VCaP (cell line): ENCODE data around the gene PPIG.

Source experiments
- H3K27ac ChIP-seq: fragments of 450-650 bp; 2 replicates; pipeline ENCODE4 v1.5.1; 2017
- CTCF ChIP-seq: fragments of 450-650 bp; conservative IDR thresholded peaks from 2 replicates; pipeline ENCODE4 v1.5.1; 2017; ENCODE audit warnings: mild to moderate bottlenecking, moderate library complexity

Gene PPIG

GRCh38 chr2:169640104-169640503, 56.0 kb downstream of the PPIG start:
- no peak overlapping the region for H3K27ac ChIP-seq
- TF ChIP-seq CTCF = no peak

GRCh38 chr2:169641464-169641863, 57.3 kb downstream of the PPIG start:
- H3K27ac ChIP-seq = no peak overlapping the region

DNA sequence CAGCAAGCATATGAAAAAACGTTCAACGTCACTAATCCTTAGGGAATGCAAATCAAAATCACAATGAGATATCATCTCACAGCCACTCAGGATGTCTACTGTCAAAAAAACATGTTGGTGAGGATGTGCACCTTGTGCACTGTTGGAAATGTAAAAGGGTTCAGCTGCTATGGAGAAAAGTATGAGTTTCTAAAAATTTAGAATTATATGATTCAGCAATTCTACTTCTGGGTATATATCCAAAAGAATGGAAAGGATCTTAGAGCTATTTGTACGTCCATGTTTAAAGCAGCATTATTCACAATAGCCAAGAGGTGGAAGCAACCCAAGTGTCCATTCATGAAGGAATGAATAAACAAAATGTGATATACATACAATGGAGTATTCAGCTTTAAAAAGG, 60.0 kb downstream of the PPIG start:
- TF ChIP-seq CTCF = no peak
- H3K27ac ChIP-seq = no peak overlapping the region

More at GRCh38 chr2:169641464-169641863, 57.3 kb downstream of the PPIG start:
- no peak for TF ChIP-seq CTCF

DNA sequence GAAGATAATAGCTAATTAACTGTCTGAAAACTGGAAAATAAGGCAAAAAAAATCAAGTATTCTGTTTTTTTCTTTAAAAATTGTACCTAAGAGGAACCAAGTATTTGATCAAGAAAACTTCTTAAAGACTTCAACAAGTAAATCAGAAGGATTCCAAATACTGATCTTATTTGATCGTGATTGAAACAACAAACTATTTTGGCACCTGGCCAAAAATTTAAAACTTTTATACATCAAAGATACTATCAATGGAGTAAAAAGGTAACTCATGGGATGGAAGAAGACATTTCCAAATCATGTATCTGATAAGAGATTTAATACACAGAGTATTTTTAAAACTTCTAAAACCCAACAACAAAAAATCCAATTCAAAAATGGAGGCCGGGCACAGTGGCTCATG, 63.3 kb downstream of the PPIG start:
- H3K27ac ChIP-seq = no peak overlapping the region
- no peak for TF ChIP-seq CTCF

GRCh38 chr2:169649278-169649677, 65.1 kb downstream of the PPIG start:
- no peak overlapping the region for H3K27ac ChIP-seq
- no peak for TF ChIP-seq CTCF

DNA sequence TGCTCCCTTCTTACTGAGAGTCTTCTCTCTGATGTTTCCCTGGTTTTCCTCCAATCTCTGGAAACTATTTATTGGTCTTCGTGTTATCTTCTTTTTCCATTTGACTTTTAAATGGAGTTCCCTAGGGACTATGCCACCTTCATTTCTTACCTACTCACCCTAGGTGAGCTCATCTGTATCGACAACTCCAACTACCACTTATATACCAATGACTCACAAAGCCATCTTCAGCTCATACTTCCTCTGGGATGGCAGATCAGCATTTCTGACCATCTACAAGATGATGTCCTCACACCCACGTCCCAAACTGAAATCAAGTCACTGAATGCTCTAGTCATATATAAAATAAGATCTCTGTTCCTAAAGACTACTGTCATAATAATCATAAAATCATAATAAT, 69.5 kb downstream of the PPIG start:
- TF ChIP-seq CTCF = no peak
- no peak overlapping the region for H3K27ac ChIP-seq

DNA sequence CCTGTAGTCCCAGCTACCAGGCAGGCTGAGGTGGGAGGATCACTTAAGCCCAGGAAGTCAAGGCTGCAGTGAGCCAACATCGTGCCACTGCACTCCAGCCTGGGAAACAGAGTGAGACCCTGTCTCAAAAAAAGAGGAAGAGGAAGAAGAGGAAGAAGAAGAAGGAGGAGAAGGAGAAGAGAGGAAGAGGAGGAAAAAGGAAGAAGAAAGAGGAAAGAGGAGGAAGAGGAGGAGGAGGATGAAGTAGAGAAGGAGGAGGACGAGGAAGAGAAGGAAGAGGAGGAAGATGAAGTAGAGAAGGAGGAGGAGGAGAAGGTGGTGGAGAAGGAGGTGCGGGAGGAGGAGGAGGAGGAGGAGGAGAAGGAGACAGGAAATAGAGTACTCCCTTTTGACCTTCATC, 72.0 kb downstream of the PPIG start:
- TF ChIP-seq CTCF = no peak

DNA sequence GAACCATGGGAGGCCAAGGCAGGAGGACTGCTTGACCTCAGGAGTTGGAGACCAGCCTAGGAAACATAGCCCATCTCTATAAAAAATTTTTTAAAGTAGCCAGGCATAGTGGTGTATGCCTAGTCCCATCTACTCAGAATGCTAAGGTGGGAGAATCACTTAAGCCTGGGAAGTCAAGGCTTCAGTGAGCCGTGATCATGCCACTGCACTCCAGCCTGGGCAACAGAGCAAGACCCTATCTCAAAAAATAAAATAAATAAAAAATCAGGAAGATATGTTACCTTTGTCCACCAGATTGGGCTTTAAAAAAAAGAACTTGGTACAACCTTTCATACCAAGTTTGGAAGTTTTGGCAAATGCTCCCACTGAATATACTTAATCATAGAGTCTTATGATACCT, 74.7 kb downstream of the PPIG start:
- no peak for TF ChIP-seq CTCF

More for the DNA sequence above, 72.0 kb downstream of the PPIG start:
- no peak overlapping the region for H3K27ac ChIP-seq

More for the DNA sequence above, 74.7 kb downstream of the PPIG start:
- H3K27ac ChIP-seq = no peak overlapping the region
